Panc1 (cell line): ENCODE data around the gene TRERF1. TPM values are rescaled to one million over a fixed set of nuclear protein-coding genes. Genes with fewer than 3 reads are reported as not detected.

Experiments
- ATAC-seq: fragments of 200-7000 bp; cut with Tn5 transposase; 2 replicates; pipeline ENCODE4 v1.9.1; 2020; ENCODE audit warnings: mild to moderate bottlenecking, moderate library complexity
- BruUV-seq: library from RNA; stranded (reverse); fragments of 400-500 nt; replicated peaks from 2 replicates; lab custom pipeline; 2021; lab: Mats Ljungman, UMichigan
- CTCF ChIA-PET: fragments of 300-600 bp; sonication (Branson Sonifier 250); formaldehyde crosslinking; loops from one replicate; lab custom pipeline; 2022; ENCODE audit warnings: antibody characterized with exemption; lab: Charles Lee
- POLR2A ChIA-PET: fragments of 300-600 bp; sonication (Branson Sonifier 250); formaldehyde crosslinking; loops from one replicate; lab custom pipeline; 2022; ENCODE audit warnings: antibody characterized with exemption; lab: Charles Lee
- DNase-seq: peaks from one replicate; pipeline ENCODE4 v3.0.0-alpha.2; 2010; ENCODE audit warnings: low read depth, low spot score
- H3K27ac ChIP-seq: 2 replicates; pipeline ENCODE4 v1.5.1; 2011; ENCODE audit warnings: mild to moderate bottlenecking, low read length, inconsistent platforms
- H3K27me3 ChIP-seq: fragments of 200-500 bp; sonication (Bioruptor generic); 2 replicates; pipeline ENCODE4 v1.6.0; 2014; ENCODE audit warnings: low read length, inconsistent platforms; ENCODE audit not compliant: control insufficient read depth, insufficient read depth
- H3K36me3 ChIP-seq: fragments of 200-500 bp; sonication (Bioruptor generic); 2 replicates; pipeline ENCODE4 v1.5.1; 2014; ENCODE audit warnings: inconsistent platforms, mild to moderate bottlenecking, low read length, moderate library complexity; ENCODE audit not compliant: control insufficient read depth, insufficient read depth
- H3K4me1 ChIP-seq: 2 replicates; pipeline ENCODE4 v1.5.1; 2011; ENCODE audit warnings: inconsistent platforms, mild to moderate bottlenecking, low read length, moderate library complexity; ENCODE audit not compliant: control insufficient read depth, insufficient read depth
- H3K4me3 ChIP-seq, 2 experiments: 2 replicates each; pipeline ENCODE4 v1.5.1; 2011 to 2012; ENCODE audit warnings: low read depth in 2 of 2, low read length in 2 of 2, mild to moderate bottlenecking in 2 of 2, inconsistent platforms in 1 of 2, moderate library complexity in 1 of 2
- H3K9me3 ChIP-seq: fragments of 200-500 bp; sonication (Bioruptor generic); 2 replicates; pipeline ENCODE4 v1.5.1; 2014; ENCODE audit warnings: low read depth, mild to moderate bottlenecking, inconsistent platforms, low read length, moderate library complexity; ENCODE audit not compliant: control insufficient read depth, insufficient read depth
- POLR2AphosphoS5 ChIP-seq: IDR thresholded peaks from 2 replicates; pipeline ENCODE4 v1.6.1; 2012; ENCODE audit warnings: mild to moderate bottlenecking, low read depth, low read length, moderate library complexity
- REST ChIP-seq, 2 experiments: IDR thresholded peaks; 2 replicates each; pipeline ENCODE4 v1.6.1; 2011 to 2012; ENCODE audit warnings: low read depth in 2 of 2, control low read depth in 1 of 2, low read length in 1 of 2, mild to moderate bottlenecking in 1 of 2, moderate library complexity in 1 of 2; ENCODE audit not compliant: insufficient read depth in 1 of 2
- SIN3A ChIP-seq: IDR thresholded peaks from 2 replicates; pipeline ENCODE4 v1.6.1; 2012; ENCODE audit warnings: low read depth, mild to moderate bottlenecking, low read length, moderate library complexity, borderline replicate concordance; ENCODE audit not compliant: insufficient read depth
- TCF7L2 ChIP-seq: IDR thresholded peaks from 2 replicates; pipeline ENCODE4 v1.6.1; 2011; ENCODE audit warnings: mild to moderate bottlenecking, low read depth, low read length, inconsistent platforms
- in situ Hi-C: cut with HindIII; loops from 2 replicates; pipeline ENCODE4 v1.10.0; 2016; ENCODE audit warnings: low sequenced_read_pairs, low pct_unique_long_range_greater_than_20kb
- intact Hi-C: fragments of 100-400 bp; cut with micrococcal nuclease; formaldehyde crosslinking; loops from one replicate; pipeline ENCODE4 v1.10.0; 2022; ENCODE audit not compliant: unreplicated experiment
- total RNA-seq: library from RNA; stranded (reverse); gene quantifications from one replicate; pipeline ENCODE4 v1.2.1, GENCODE V29; 2021; ENCODE audit not compliant: unreplicated experiment
- TF ChIP-seq, protein P1 (sequence below): fragments of 450-650 bp; IDR thresholded peaks from 2 replicates; pipeline ENCODE4 v1.5.1; 2017; ENCODE audit warnings: mild to moderate bottlenecking

The TRERF1 gene
- total RNA-seq, 1 experiment from 2014 or later = 30.6 TPM

- ATAC-seq (peak; percentile 56), DNase-seq (no peak)
- TF ChIP-seq, protein P1, sequence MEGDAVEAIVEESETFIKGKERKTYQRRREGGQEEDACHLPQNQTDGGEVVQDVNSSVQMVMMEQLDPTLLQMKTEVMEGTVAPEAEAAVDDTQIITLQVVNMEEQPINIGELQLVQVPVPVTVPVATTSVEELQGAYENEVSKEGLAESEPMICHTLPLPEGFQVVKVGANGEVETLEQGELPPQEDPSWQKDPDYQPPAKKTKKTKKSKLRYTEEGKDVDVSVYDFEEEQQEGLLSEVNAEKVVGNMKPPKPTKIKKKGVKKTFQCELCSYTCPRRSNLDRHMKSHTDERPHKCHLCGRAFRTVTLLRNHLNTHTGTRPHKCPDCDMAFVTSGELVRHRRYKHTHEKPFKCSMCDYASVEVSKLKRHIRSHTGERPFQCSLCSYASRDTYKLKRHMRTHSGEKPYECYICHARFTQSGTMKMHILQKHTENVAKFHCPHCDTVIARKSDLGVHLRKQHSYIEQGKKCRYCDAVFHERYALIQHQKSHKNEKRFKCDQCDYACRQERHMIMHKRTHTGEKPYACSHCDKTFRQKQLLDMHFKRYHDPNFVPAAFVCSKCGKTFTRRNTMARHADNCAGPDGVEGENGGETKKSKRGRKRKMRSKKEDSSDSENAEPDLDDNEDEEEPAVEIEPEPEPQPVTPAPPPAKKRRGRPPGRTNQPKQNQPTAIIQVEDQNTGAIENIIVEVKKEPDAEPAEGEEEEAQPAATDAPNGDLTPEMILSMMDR = no peak
- TF ChIP-seq REST (IDR thresholded peaks at IDR 0.05; ENCODE audit: insufficient read depth in 1 of 2, low read depth in 2 of 2, low read length in 1 of 2) (no peak), POLR2AphosphoS5 (no peak), TCF7L2 (no peak), SIN3A (no peak)
- Histone ChIP-seq H3K4me1 (peaks cover 58% of the 10 kb centered on the region), H3K27ac (peak overlapping the region; percentile 84), H3K9me3 (no peaks in the 10 kb centered on the region), H3K27me3 (no peaks in the 10 kb centered on the region), H3K4me3 (peak overlapping the region in 1 of 2 experiments; percentile 12; a peak in 1 of 4 replicates), H3K36me3 (no peaks in the 10 kb centered on the region)
- CTCF ChIA-PET = no interaction called here
- in situ Hi-C loops (no loop called here), intact Hi-C loops (no loop called here)
- POLR2A ChIA-PET = interaction anchor here (0.5 kb wide), 1 partner anchor 48 kb away, joined by 19 read pairs; no protein-coding TSS in a partner anchor
- BruUV-seq = no TSS peak
Observed at GRCh38 chr6:42403421-42403820, 48.3 kb downstream of the TRERF1 start.

- ATAC-seq (peak; percentile 47; the same call in 1 of the 2 replicates), DNase-seq (peak; percentile 43)
- no peaks in the 10 kb centered on the region for H3K9me3 ChIP-seq
- peaks cover 54% of the 10 kb centered on the region for H3K4me1 ChIP-seq
- no peaks in the 10 kb centered on the region for H3K27me3 ChIP-seq
- no peak overlapping the region for H3K4me3 ChIP-seq
- intact Hi-C loops (no loop called here), in situ Hi-C loops (no loop called here)
- peak overlapping the region; percentile 84 for H3K27ac ChIP-seq
- ChIA-PET POLR2A (no interaction called here), CTCF (no interaction called here)
- H3K36me3 ChIP-seq = no peaks in the 10 kb centered on the region
- TF ChIP-seq TCF7L2 (peak; percentile 28; the same call in 1 of the 2 replicates), POLR2AphosphoS5 (no peak), REST (IDR thresholded peaks at IDR 0.05; ENCODE audit: insufficient read depth in 1 of 2, low read depth in 2 of 2, low read length in 1 of 2) (no peak)
- no TSS peak for BruUV-seq
Observed at GRCh38 chr6:42402184-42402583, 49.5 kb downstream of the TRERF1 start.
